ENCODE results near the gene C5AR1.
"Not testable (repeated sequence)": the region's sequence is repeated elsewhere in the genome, so short reads cannot be mapped to it uniquely, and the experiment has no call there.

Gene C5AR1

DNA sequence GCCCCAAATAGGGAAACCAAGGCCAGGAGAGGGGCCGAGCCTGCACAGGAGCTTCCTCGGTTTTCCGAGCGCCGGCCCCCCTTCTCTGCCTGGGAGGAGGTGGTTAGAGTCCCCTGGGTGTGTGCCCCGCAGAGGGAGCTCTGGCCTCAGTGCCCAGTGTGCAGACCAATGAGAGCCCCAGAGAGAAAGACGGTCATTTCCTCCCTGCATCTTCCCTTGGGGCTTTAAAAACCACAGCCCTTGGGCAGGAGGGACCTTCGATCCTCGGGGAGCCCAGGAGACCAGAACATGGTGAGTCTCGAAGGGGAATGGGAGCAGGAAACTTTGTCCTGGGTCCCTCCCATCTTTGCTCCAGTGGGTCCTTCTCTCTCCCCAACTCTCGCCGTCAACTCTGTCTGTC, at the start of gene C5AR1:
Gene C5AR1 (plus strand): TSS at position 254 of the 400 bp plus-strand sequence. CDS start 35 bp downstream, at position 289.
- no peak for DNase-seq (ENCODE audit: low read depth in 2 of 2)

DNA sequence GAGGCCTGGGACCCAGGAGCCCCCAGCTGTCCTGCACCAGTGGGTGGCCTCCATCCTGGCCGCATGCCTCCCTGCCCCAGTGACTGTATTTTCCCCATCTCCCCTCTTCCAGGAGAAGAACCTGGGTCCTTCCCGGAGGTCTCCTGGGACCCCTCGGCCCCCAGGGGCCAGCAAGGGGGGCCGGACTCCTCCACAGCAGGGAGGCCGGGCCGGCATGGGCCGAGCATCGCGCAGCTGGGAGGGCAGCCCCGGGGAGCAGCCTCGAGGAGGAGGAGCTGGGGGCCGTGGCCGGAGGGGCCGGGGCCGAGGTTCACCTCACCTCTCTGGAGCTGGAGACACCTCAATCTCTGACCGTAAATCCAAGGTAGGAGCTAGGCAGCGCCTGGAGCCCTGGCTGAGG, 49.2 kb upstream of the C5AR1 start:
- DNase-seq (ENCODE audit: low read depth in 2 of 2) = no peak

DNA sequence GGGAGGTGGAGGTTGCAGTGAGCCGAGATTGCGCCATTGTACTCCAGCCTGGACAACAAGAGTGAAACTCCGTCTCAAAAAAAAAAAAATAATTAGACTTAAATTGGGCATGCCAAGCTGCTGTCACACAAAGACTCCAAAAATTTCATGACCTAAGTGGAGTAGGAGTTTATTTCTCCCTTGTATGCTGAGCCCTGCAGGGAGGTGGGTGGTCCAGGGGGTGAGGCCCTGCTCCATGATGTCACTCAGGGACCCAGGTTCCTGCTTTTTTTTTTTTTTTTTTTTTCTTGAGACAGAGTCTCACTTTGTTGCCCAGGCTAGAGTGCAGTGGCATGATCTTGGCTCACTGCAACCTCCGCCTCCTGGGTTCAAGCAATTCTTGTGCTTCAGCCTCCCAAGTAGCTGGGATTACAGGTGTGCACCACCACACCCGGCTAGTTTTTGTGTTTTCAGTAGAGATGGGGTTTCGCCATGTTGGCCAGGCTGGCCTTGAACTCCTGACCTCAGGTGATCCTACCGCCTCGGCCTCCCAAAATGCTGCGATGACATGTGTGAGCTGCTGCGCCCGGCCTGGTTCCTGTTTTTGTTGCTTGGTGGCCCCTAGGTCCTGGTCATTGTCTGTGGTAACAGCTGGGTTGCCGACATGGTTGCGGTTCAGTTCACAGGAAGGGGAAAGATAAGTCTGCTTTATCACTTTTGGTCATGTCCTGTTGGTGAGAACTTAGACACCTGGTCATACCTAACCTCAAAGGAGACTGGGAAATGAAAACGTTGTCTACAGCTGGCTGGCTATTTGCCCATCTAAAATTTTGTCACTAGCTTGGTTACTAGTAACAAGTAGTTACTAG, 47.5 kb upstream of the C5AR1 start:
- DNase-seq (ENCODE audit: low read depth in 2 of 2) = not testable (repeated sequence)

DNA sequence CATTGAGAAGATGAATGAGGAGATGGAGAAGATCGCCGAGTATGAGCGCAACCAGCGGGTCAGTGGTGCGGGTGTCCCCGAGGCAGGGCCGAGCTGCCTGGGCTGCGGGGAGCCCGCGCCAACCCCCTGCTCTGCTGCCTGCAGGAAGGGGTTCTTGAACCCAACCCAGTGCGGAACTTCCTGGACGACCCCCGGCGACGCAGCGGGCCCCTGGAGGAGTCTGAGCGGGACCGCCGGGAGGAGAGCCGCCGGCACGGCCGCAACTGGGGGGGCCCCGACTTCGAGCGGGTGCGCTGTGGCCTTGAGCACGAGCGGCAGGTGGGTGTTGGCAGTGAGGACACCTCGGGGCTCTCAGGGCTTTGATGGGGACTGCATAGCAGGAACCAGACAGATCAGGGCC, 45.0 kb upstream of the C5AR1 start:
- DNase-seq (ENCODE audit: low read depth in 2 of 2) = no peak

DNA sequence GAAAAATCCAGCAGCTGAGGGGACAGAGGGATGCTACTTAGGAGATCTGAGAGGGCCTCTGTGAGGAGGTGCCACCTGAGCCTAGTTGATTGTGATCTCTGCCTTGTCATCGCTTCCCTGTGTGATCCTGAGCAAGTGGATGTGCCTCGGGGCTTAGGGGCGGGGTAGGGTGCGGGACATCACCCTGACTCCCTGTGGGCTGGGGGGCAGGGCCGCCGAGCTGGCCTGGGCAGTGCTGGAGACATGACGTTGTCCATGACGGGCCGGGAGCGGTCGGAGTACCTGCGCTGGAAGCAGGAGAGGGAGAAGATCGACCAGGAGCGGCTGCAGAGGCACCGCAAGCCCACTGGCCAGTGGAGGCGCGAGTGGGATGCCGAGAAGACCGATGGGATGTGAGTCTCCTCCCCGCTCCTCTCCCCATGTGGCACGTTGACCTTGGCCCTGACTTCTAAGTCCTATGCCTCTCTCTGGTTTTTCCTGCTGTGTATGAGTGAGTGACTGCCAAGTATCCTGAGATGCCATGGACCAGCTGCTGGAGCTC, 43.2 kb upstream of the C5AR1 start:
- no peak for DNase-seq (ENCODE audit: low read depth in 2 of 2)

DNA sequence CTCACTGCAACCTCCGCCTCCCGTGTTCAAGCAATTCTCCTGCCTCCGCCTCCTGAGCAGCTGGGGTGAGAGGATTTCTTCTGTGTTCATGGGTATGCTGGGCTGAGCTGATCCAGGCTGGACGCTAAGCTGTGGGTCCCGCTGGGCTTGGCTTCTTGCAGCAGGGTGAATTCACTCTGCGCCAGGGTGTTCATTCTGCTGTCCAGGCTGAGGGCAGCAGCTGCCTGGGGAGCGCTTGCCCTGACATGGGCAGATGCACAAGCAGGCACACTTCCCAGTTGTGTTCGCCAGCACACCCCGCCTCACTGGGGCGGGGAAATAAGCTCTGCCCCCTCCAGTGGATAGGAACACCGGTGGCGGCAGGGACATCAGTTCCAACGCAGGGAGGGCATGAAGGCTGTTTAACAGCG, 42.3 kb upstream of the C5AR1 start:
- no peak for DNase-seq (ENCODE audit: low read depth in 2 of 2)

DNA sequence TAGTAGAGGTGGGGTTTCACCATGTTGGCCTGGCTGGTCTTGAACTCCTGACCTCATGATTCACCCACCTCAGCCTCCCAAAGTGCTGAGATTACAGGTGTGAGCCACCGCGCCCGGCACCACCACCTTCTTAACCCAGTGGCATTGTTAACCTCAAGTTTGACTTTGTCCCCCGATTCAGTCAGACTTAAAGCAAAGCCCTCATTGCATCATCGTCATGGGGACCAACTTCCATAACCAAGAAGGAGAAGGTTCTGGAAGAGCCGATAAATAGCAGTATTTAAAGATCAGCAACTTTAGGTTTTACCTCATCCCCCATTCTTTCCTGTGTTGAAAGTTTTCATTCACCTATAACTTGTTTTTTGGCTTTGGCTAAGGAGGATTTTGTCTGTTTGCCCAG, 41.6 kb upstream of the C5AR1 start:
- DNase-seq (ENCODE audit: low read depth in 2 of 2) = no peak

DNA sequence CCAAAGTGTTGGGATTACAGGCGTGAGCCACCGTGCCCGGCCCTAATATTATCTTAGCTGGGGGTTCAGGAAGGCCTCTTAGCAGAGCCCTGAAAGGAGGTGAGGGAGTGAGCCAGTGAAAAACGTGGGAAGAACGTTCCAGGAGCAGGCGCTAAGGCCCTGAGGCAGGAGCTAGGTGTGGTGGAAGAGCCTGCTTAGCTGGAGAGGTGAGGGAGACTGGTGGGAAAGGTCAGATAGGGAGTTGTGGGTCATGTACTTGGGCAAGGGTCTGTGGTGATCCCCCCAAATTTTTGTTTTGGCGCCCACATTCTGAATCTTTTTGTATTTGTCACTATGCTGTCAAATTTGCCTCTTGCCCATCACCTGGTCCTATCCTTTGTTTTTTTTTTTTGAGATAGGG, 40.1 kb upstream of the C5AR1 start:
- no peak for DNase-seq (ENCODE audit: low read depth in 2 of 2)

DNA sequence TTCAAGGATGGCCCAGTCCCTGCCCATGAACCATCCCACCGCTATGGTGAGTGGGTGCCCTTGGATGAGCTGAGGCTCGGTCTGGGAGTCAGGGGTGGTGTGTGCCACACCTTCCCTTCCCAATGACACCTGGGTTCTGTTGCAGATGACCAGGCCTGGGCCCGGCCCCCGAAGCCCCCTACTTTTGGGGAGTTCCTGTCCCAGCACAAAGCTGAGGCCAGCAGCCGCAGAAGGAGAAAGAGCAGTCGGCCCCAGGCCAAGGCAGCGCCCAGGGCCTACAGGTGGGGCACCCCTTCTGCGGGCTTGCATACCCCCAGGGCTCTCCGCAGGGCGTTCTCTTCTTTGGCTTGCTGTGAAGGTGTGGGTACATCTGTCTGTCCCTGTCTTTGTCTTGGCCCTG, 39.3 kb upstream of the C5AR1 start:
- no peak for DNase-seq (ENCODE audit: low read depth in 2 of 2)

DNA sequence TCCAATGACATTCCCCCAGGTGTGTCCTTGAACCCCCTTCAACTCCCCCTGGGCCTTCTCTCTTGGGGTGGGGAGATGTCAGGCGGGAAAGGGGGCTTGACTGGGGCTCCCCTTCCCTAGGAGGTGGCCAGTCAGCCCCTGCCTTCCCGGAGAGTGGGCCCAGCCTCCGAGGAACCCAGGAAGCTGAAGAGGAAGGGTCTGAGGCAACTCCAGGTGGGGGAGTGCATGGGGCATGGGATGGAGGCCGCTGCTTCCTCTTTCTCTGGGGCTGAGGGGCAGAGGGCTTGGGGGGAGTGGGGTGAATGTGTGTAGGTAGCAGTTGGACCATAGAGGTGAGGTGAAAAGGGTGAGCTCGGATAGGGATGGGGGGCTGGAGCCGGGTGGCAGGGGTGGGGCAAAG, 37.7 kb upstream of the C5AR1 start:
- no peak for DNase-seq (ENCODE audit: low read depth in 2 of 2)

DNA sequence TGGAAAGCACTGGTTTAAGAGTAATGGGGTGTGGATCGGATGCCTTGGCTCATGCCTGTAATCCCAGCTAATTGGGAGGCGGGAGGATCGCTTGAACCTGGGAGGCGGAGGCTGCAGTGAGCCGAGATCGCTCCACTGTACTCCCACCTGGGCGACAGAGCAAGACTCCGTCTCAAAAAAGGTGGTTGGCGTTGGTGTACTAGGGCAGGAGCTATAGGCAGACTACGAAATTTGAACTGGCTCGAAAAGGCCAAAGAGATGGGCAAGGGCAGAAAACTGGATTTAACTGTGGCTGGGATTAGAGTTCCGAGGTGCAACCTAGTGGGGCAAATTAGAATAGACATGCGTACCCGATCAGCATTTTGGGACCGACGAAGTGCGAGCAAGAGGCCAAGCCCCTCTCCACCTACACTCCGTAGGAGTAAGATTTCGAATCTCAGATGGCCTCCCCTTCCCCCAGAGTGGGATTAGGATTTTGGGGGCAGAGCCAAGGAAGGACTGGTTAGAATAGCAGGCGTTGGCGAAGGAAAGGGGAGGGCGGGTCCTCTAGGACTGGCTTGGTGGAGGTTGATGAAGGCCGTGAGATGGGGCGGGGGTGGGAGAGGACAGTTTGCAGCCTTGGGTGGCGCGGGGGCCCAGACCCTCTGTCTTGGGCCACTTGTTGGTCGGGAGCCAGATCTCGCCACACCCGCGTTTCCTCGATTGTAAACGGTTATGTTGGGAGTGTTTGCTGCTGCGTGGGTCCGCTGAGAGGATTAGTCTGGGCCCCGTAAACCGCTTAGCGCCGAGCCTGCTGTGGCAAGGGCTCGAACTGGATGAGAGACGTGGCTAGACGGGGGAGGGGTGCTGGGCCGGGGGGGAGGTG, 37.0 kb upstream of the C5AR1 start:
- DNase-seq (ENCODE audit: low read depth in 2 of 2) = peak in 1 of 2 experiments; percentile 24

DNA sequence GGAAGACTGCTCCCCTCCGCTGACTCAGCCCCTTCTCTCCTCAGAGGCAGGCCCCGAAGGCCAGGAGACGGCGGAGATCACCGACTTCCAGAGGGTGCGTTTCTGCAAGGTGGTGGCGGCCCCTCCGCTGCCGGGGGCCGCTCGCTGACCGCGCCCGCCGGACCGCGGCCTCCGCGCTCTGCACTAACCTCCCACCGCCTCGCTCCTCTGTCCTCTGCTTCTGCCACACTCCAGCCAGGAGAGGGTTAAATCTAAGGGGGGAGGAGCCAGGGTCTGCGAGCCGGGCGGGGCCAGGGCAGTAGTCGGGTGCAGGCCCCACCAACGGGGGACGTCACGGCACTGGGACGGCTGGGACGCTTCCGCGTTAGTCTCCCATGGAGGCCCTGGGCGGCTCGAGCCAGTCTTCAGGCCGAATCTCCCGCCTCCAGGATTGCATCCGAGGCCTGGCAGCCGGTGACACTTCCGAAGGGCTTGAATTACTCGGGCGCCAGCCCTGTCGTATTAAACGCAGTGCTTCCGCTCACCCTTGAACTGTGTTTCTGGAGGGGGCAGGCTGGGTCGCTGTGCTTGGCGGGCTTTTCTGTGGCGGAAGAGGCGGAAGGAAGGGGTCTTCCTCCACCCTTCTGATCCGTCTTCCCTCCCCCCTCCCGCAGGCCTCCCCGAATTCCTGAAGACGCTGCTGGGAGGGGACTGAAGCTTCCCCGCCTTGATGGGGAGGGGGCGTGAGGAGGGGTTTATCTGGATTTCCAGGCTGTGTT, 36.2 kb upstream of the C5AR1 start:
- DNase-seq (ENCODE audit: low read depth in 2 of 2) = peak; percentile 74 to 88

DNA sequence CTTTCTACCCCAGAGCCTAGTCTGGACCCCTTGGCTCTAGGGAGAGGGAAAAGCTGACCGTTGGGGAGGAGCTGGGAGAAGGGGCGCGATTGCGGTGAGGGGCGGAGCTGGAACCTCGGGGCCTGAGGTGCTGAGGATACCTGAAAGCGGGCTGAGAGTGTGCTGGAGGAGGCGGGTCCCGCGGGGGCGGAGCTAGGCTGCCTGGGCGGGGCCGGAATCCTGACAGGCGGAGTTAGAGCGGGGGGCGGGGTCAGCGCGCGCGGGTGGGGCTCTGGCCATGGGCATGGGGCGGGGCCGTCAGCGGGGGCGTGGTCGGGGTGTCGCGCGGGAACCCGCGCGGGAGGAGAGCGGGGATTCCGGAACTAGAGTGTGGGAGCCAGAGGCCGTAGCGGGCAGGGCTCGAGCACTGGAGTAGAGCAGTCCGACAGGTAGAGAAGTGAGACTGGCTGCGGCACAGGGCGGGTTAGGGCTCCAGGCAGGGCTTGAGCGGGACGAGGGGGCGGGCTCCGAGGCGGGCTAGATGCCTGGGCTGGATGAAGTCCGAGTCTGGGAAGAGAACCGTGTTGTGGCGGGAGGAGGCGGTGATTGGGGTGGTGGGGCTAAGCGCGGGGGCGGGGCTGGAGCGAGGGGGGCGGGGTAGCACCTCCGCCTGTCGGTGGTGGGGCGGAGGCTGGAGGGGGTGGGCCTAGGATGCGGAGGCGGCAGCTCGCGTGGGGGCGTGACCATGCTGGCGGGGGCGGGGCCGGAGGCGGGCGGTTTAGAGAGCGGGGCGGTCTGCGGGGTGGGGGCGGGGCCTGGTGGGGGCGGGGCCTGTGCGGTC, 35.4 kb upstream of the C5AR1 start, which contains the start of gene INAFM1:
Gene INAFM1 (plus strand): TSS at position 815 of the 820 bp plus-strand sequence. CDS start 35 bp downstream, outside the sequence.
- DNase-seq (ENCODE audit: low read depth in 2 of 2) = peak; percentile 97 to 100

DNA sequence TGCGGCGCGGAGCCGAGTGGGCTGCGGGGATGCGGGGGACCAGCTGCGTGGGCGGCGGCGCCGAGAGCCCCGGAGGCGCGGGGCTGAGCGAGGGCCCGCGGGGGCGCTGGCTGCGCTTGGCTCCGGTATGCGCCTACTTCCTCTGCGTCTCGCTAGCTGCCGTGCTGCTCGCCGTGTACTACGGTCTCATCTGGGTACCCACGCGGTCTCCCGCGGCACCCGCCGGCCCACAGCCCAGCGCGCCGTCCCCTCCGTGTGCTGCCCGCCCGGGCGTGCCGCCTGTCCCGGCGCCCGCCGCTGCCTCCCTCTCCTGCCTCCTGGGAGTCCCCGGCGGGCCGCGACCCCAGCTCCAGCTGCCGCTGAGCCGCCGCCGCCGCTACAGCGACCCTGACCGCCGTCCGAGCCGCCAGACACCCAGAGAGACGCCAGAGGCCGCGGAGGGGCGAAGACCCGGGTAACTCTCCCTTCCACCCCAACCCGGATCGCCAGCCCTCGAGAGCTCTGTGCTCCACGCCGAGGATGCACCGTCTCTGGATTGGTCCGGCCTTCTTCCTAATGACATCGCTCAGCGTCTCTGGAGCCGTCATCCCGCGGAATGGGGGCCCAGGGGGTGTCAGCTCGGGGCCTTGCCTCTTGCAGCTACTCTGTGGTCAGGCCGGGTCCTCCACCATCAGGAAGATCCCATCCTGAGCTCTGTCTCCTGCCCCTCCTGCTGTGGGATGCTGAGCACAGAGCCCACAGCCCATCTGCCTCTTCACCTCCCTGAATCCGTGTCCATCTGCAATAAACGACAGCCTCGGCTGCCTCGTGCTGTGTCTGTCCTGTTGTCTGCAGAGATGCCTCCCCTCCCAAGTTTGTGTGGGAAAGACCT, 34.5 kb upstream of the C5AR1 start:
- DNase-seq (ENCODE audit: low read depth in 2 of 2) = no peak

DNA sequence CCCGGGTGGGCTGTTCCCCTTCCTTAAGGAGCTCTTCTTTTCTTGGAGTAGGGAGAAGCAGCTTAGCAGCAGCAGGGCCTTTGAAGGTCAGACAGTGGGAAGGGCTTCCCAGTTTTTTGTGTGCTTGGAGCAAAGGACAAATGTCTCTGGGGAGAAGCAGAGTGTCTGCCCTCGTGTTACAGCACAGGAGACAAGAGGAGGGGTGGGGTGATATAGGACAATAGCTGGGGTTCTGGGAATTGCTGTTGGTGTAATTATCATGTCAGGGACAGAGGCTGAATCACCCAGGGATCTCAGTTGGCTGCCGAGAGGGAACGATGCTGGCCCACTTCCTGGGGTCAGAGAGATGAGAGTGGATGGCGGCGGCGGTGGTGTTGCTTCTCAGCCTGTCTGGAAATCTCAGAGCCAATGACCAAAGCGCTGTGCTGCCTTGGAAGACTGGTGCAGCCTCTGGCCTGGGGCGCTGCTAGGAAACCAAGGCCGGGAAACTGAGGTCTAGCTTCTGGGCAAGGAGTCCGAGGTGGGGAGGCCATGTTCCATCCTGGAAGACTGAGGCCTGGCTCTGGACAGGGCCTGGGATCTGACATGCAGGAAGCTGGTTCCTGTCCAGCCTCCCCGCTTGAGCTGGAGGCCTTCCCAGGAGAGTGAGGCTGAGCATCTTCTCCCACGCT, 33.7 kb upstream of the C5AR1 start:
- DNase-seq (ENCODE audit: low read depth in 2 of 2) = no peak

DNA sequence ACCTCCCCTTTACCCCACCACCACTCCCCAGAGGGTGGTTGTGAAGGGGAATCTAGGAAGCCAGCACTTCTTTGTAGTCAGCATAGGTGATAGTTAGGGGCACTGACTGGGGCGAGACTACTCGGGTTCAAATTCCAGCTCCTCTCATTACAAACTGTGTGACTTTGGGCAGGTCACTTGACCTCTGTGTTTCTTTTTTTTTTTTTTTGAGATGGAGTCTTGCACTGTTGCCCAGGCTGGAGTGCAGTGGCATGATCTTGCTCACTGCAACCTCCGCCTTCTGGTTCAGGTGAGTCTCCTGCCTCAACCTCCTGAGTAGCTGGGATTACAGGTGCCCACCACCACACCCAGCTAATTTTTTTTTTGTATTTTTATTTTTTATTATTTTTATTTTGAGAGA, 33.1 kb upstream of the C5AR1 start:
- DNase-seq (ENCODE audit: low read depth in 2 of 2) = not testable (repeated sequence)

DNA sequence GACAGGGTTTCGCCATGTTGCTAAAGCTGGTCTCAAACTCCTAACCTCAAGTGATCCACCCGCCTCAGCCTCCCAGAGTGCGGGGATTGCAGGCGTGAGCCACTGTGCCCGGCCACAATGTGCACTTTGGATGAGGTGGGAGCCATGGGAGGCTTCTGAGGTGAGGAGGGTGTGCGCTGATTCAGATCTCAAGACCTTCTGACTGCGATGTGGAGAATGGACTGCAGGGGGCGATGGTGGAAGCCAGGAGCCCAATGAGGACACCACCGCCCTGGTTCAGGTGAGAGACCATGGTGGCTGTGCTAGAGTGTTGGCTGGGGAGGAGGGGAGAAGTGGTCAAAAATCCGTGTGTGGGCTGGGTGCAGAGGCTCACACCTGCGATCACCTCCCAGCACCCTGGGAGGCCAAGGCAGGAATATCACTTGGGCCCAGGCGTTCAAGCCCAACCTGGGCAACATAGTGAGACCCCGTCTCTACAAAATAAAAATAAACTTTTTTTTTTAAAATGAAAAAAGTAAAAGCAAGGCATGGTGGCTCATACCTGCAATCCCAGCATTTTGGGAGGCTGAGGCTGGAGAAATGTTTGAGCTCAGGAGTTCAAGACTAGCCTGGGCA, 29.4 kb upstream of the C5AR1 start:
- DNase-seq (ENCODE audit: low read depth in 2 of 2) = peak in 1 of 2 experiments; percentile 67

DNA sequence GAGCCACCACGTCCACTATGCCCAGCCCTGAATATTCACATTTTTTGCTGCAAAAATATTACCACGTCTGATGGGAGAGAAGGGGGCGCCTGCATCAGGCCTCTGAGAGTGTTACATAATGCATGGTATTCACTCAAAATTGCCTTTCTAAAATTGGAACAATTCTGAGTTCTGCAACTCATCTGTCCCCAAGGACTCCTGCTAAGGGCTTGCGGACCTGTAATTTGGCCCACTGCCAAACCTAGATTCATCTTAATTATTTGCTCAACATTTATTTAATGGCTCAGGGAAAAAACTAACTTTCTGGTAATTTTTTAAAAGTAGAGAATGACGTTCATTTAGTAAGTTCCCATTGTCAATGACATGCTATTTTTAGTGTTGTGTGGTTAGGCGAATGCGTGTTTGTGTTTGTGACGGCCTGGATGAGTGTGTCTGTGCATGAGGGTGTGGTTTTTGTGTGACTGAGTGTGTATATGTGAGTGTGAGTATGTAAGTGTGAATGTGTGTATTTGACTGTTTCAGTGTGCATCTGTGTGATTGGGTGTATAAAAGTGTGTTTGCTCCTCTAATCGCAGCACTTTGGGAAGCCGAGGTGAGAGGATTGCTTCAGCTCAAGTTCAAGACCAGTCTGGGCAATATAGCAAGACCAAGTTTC, 26.1 kb upstream of the C5AR1 start:
- DNase-seq (ENCODE audit: low read depth in 2 of 2) = no peak
